Ishikawa (cell line): Measurements from ENCODE around the gene CYP2J2.

Source experiments
- CREB1 ChIP-seq: IDR thresholded peaks from 2 replicates; pipeline ENCODE4 v1.6.1; 2012; ENCODE audit warnings: low read depth
- EGR1 ChIP-seq: IDR thresholded peaks from 2 replicates; pipeline ENCODE4 v1.6.1; 2012
- EP300 ChIP-seq: IDR thresholded peaks from 2 replicates; pipeline ENCODE4 v1.6.1; 2012; ENCODE audit warnings: borderline replicate concordance
- MAX ChIP-seq: IDR thresholded peaks from 2 replicates; pipeline ENCODE4 v1.6.1; 2012
- RAD21 ChIP-seq: IDR thresholded peaks from 2 replicates; pipeline ENCODE4 v1.6.1; 2012; ENCODE audit warnings: low read depth
- REST ChIP-seq: IDR thresholded peaks from 2 replicates; pipeline ENCODE4 v1.6.1; 2012; ENCODE audit warnings: low read depth, mild to moderate bottlenecking
- TCF12 ChIP-seq: IDR thresholded peaks from 2 replicates; pipeline ENCODE4 v1.6.1; 2012; ENCODE audit warnings: low read depth
- USF1 ChIP-seq: IDR thresholded peaks from 2 replicates; pipeline ENCODE4 v1.6.1; 2012
- YY1 ChIP-seq: IDR thresholded peaks from 2 replicates; pipeline ENCODE4 v1.6.1; 2012; ENCODE audit warnings: low read depth
- ZBTB7A ChIP-seq: IDR thresholded peaks from 2 replicates; pipeline ENCODE4 v1.6.1; 2012; ENCODE audit warnings: low read depth

- TF ChIP-seq ZBTB7A (no peak), REST (no peak), EGR1 (no peak), RAD21 (no peak), EP300 (no peak), CREB1 (no peak), TCF12 (no peak), USF1 (no peak), YY1 (no peak), MAX (no peak)
Measured at GRCh38 chr1:59915516-59915915, 11.1 kb downstream of the CYP2J2 start.
